Suppressor macrophage (primary cell): ENCODE measurements around the gene SLC25A28.

ENCODE experiments used
- DNase-seq, 4 experiments: peaks; one replicate each; pipeline ENCODE4 v3.0.0-alpha.2; 2020 to 2022

The SLC25A28 gene

GRCh38 chr10:99583687-99584086 is 36.6 kb downstream of the SLC25A28 start:
- DNase-seq, result no peak

- DNase-seq, result no peak
Observed at GRCh38 chr10:99582255-99582770, 37.9 kb downstream of the SLC25A28 start.

GRCh38 chr10:99579971-99580370 is 40.3 kb downstream of the SLC25A28 start:
- no peak for DNase-seq

- DNase-seq, result no peak
Observed at GRCh38 chr10:99573790-99574189, 46.4 kb downstream of the SLC25A28 start.

GRCh38 chr10:99571816-99572215 is 48.4 kb downstream of the SLC25A28 start:
- no peak for DNase-seq

GRCh38 chr10:99569961-99570360 is 50.3 kb downstream of the SLC25A28 start:
- DNase-seq, result no peak

GRCh38 chr10:99569253-99569939 is 50.8 kb downstream of the SLC25A28 start:
- DNase-seq, result no peak

- no peak for DNase-seq
Observed at GRCh38 chr10:99565166-99565565, 55.1 kb downstream of the SLC25A28 start.

- DNase-seq, result no peak
Observed at GRCh38 chr10:99564361-99564760, 55.9 kb downstream of the SLC25A28 start.

- DNase-seq, result no peak
Observed at GRCh38 chr10:99562631-99563030, 57.6 kb downstream of the SLC25A28 start.
